NCI-H1694 treated with DMSO at 0.1 percent for 48 hours (cell line): ENCODE measurements around the gene APBB2.
A peak's percentile ranks its signal among the peaks of the same experiment; 100 is the strongest.
"Not testable (repeated sequence)": the region's sequence is repeated elsewhere in the genome, so short reads cannot be mapped to it uniquely, and the experiment has no call there.

Experiments
- DNase-seq: peaks from one replicate; lab custom pipeline; 2025; lab: John Stamatoyannopoulos, UW

Gene APBB2

GRCh38 chr4:40938337-40938736 lies 276.0 kb downstream of the APBB2 start:
- no peak for DNase-seq

GRCh38 chr4:40937140-40937725 lies 277.1 kb downstream of the APBB2 start:
- no peak for DNase-seq

- no peak for DNase-seq
Observed at GRCh38 chr4:40934676-40935075, 279.7 kb downstream of the APBB2 start.

- no peak for DNase-seq
Observed at GRCh38 chr4:40933272-40934053, 280.9 kb downstream of the APBB2 start.

- no peak for DNase-seq
Observed at GRCh38 chr4:40931841-40932240, 282.5 kb downstream of the APBB2 start.

DNA sequence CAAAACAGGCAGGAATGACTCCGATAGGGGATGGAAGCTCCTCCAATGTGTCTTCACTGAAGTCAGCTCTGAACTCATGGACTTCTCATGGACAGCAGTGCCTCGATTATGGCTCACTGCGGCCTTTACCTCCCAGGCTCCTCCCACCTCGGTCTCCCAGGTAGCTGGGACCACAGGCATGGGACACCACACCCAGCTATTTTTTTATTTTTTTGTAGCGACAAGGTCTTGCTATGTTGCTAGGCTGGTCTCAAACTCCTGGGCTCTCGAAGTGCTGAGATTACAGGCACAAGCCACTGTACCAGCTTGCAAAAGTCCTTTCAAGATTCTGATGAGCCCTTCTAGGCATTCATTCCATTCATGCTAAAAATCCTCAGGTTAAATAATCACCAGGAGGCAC lies 283.1 kb downstream of the APBB2 start:
- DNase-seq = no peak

DNA sequence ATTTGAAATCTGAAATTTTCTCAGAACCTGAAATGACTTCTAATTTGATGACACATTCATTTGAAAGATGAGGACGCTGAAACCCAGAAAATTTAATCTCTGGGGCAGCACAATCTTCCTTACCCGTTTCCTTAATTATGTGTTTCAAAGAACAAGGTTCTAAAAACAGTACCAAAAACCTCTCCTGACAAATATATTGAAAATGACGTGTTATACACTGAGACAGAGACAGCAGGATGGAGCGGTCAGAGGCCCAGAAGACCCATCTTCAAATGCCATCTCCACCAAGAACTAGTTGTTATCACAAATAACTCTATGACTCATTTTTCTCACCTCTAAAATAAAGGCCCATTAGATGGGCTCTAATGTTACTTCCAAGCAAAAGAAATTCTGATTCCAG lies 287.3 kb downstream of the APBB2 start:
- DNase-seq = no peak

GRCh38 chr4:40924793-40925117 lies 289.6 kb downstream of the APBB2 start:
- no peak for DNase-seq

DNA sequence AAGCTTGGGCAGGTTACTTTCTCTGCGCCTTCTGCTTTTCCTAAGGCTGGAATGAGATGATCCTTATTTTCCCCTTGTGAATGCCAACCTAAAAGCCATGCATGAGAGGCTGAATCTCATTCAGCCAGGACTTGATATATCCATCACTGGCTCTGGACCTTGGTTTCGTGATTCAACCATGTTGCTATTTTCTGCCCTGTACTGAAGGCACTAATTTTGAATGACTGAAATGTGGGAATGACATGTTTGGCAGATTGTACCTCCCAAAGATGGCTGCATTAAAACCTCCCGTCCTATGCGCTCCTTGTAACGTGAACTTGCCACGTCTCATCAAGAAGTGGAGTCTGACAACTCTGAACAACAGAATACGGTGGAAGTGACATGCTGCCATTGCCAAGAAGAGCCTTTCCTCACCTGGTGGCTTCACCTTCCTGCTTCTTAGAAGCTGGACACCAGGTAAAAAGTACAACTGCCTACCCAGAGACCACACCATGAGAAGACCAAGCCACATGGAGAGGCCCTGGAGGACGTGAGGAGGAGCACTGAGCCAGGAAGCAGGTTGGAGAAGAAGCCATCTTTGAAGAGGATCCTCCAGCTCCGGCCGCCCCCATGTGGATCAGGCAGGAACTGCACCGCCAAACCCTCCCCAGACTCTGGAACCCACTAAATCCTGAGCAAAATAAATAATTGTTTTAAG lies 290.1 kb downstream of the APBB2 start:
- peak; percentile 30 for DNase-seq

GRCh38 chr4:40923316-40924095 lies 290.8 kb downstream of the APBB2 start:
- no peak for DNase-seq

DNA sequence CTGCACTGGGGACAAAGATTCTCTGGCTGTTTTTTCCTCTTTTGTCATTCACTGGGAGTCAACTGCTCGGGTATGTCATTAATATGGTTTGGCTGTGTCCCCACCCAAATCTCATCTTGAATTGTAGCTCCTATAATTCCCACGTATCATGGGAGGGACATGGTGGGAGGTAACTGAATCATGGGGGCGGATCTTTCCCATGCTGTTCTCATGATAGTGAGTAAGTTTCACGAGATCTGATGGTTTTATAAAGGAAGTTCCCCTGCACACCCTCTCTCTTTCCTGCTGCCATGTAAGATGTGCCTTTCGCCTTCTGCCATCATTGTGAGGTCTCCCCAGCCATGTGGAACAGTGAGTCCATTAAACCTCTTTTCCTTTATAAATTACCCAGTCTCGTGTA lies 294.4 kb downstream of the APBB2 start:
- not testable (repeated sequence) for DNase-seq

DNA sequence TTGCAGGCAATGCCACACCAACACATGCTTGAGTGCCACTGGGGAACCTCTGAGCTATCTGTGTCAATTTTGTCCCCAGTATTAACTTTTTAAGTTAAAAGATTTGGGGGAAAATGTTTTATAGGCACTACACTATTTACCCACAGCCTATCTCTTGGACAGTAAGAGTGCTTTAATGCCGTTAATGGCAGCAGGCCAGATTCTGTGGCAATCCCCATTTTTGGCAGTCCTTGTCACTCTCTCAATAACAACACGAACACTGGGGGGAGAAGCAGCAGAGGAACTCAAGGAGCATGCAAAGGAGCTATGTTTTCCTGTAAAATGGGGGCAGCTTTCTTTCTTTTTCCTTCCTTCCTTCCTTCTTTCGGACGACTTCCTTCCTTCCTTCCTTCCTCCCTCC lies 296.0 kb downstream of the APBB2 start:
- DNase-seq = peak; percentile 1

GRCh38 chr4:40916880-40917279 lies 297.5 kb downstream of the APBB2 start:
- DNase-seq = no peak

DNA sequence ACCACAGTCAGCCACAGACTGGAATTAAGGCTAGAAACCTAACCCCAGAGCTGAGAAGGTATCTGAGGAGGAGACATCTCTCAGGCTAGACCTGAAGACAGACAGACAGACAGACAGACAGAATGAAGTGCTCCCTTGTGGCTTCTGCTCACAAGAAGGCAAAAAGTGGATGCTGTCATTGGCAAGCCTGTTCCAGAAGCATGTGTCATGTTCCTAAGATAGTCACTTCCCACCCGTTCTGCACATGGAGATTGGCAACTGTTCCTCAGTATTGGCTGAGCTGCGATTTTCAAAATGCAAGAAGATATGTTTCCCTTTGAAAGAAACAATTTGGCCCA lies 298.2 kb downstream of the APBB2 start:
- DNase-seq = no peak

GRCh38 chr4:40915318-40916217 lies 298.8 kb downstream of the APBB2 start:
- DNase-seq = no peak

DNA sequence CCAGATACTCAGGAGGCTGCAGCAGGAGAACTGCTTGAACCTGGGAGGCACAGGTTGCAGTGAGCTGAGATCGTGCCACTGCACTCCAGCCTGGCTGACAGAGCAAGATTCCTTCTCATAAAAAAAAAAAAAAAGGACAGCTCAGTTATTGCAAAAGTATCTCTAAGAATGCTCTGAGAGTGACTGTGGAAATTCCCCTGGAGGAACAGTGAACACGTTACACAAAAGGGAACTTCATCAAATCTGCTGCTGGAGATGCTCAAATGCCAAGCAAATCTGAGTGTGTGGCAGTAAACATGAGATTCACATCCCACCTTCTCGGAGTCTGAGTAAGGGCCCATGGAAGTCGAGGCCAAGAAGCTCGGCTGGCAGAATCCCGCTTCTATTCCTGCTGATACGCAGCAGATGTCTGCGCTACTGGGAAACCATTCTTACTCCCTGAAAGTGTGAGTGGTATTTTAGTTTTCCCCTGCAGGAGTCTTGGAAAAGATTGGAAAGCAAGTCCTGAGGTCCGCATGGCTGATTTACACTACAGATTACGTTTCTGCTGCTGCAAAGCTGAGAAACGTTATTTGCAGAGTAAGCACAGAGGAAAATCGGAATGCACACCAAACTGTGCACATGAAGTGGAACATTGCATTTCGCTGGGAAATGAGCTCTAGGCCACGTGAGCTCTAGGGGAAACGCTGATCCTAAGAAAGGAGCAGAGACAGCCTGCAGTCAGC lies 301.7 kb downstream of the APBB2 start:
- no peak for DNase-seq

- no peak for DNase-seq
Observed at GRCh38 chr4:40910706-40911105, 303.6 kb downstream of the APBB2 start.

DNA sequence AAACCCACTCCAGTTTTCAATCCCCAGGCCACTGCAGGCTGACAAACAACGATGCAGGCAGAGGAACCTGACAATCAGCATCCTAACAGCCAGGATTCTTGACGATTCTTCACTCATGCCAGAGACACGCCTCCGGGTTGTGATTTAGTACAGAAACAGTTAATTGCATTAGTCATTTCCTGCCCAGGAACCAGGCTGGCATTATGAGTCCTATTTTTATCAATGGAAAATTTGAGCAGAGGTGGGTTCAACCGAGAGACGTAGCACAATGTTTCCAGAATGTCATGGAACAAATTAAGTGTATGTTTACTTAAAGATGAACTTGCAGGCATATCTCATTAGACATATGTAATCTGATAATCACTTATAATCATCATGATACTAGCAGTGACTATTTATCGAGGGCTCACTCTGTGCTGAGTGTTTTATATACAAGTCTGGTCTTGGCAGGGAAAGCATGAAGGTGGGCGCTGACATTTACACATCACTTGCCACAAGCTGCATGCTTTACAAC lies 304.9 kb downstream of the APBB2 start:
- no peak for DNase-seq

- peak; percentile 17 for DNase-seq
Observed at GRCh38 chr4:40908702-40909362, 305.5 kb downstream of the APBB2 start.

GRCh38 chr4:40908297-40908696 lies 306.0 kb downstream of the APBB2 start:
- DNase-seq = no peak
